IPS-18c (cell line): ENCODE results near the gene CACHD1.
"Not testable (repeated sequence)": the region's sequence is repeated elsewhere in the genome, so short reads cannot be mapped to it uniquely, and the experiment has no call there.

ENCODE experiments used
- H3K4me3 ChIP-seq: 2 replicates; pipeline ENCODE4 v1.7.0; 2013; ENCODE audit warnings: low read depth, mild to moderate bottlenecking, low read length, moderate library complexity; ENCODE audit not compliant: insufficient read depth
- H3K9me3 ChIP-seq: one replicate; pipeline ENCODE4 v1.6.1; 2013; ENCODE audit warnings: mild to moderate bottlenecking, low read length, moderate library complexity; ENCODE audit not compliant: control insufficient read depth, insufficient read depth

CACHD1 gene

GRCh38 chr1:64683419-64683818, 213.5 kb downstream of the CACHD1 start:
- no peaks in the 10 kb centered on the region for H3K9me3 ChIP-seq
- H3K4me3 ChIP-seq = no peak overlapping the region

GRCh38 chr1:64685217-64685616, 215.3 kb downstream of the CACHD1 start:
- Histone ChIP-seq H3K4me3 (no peak overlapping the region), H3K9me3 (no peaks in the 10 kb centered on the region)

- H3K9me3 ChIP-seq = no peaks in the 10 kb centered on the region
These were observed 215.9 kb downstream of the CACHD1 start for GRCh38 chr1:64685765-64686341.

DNA sequence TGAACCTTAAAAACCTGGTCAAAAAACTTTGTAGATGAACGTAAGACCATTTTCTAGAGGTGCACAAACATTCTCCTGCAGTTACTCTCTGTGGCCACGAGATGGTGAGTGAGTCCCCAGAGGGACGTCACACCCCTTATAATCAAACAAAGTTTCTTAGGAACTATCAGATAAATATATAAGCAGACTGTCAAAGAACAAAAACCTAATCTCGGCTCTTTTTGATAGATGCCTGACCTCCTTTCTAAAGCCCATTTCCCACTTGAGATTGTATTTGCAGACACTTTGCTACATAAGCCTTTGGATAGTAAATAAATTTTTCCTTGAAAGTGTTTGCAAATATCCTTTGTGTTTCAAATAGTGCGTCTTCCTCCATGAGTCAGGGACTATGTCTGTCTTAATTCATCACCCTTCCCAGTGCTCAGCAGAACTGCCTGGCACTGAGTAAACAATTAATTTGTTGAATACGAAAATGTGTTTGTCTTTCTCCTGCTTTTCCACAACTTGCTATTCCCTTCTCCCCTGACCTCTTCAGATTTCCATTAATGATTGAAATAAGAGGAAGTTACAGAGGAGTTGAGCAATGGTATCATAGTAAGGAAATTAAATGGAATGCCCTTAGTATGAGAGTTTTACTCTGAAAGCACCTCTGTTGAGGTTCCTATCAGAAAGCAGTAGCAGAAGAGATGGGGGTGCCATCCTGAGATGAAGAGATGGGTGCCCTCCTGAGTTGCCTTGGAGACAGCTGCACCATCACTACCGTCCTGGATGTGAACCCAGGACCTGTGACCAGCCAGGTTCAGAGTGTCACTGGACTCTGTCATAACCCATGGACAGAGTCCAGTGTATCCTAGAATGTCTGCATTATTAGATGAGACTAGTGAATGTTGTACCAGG, 217.1 kb downstream of the CACHD1 start:
- Histone ChIP-seq H3K4me3 (no peak overlapping the region), H3K9me3 (no peaks in the 10 kb centered on the region)

More at GRCh38 chr1:64685765-64686341, 215.9 kb downstream of the CACHD1 start:
- H3K4me3 ChIP-seq = no peak overlapping the region

DNA sequence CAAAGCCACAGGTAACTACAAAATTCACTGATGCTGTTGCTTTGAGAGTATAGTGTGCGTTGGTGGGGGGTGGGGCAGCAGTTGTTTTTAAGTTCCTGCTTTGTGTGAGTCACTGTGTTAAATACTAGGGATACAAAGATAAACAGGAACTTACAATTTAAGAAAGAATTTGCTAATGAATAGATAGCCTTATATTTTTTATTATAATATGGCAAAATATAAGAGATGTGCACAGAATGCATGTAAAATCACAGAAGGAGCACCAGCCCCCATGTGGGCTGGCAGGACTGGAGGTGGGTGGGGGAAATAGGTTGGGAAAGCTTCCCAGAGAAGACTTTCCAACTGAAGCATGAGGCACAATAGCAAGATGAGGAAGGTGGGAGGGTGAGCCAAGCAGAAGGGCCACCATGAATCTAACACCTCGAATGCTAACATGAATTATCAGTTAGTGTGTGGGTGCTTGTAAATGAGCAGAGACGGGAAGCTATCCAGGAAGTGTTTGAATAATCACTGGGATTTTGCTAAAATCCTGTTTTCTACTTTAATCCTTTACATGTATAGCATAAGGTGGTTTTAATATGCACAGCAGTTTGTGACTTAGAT, 217.9 kb downstream of the CACHD1 start:
- H3K4me3 ChIP-seq = no peak overlapping the region
- H3K9me3 ChIP-seq = no peaks in the 10 kb centered on the region

DNA sequence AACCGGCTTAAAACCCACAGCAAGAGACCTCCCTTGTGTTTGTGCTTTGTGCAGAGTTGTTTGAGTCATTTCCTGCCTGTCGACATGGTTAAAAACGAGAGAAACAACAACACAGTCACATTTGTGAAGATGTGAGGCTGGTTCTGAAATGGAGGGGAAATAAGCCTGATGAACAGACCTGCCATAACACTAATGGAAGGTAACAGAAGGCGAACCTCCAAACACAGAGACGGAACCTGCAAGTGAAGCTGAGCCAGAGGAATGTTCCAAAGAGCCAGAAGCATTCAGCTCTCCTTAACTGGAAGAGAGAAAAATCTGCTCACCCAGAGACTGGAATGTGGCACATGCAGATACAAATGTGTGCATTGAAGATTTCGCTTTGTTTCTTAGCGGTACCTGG, 221.7 kb downstream of the CACHD1 start:
- Histone ChIP-seq H3K9me3 (no peaks in the 10 kb centered on the region), H3K4me3 (no peak overlapping the region)

GRCh38 chr1:64692911-64693310, 223.0 kb downstream of the CACHD1 start:
- Histone ChIP-seq H3K9me3 (no peaks in the 10 kb centered on the region), H3K4me3 (no peak overlapping the region)

- H3K4me3 ChIP-seq = no peak overlapping the region
These were observed 223.5 kb downstream of the CACHD1 start for GRCh38 chr1:64693406-64693805.

DNA sequence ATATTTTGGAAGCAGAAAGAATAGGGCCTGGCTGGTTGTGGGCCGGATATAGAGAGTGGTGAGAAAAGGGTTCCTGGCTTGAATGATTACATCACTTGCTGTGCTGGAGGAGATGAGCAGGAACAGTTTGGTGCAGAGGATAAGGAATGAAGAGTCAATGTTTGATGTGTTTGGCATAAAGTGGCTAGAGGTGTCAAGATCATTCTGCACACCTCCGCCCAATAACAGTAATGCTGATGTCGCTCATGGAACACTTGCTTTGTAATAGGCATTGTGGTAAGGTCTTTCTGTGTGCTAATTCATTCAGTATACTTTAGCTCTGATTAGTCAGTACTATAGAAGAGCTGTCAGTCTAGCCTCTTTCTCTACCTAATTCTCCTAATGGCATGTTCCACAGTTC, 226.9 kb downstream of the CACHD1 start:
- H3K4me3 ChIP-seq = no peak overlapping the region

More at GRCh38 chr1:64693406-64693805, 223.5 kb downstream of the CACHD1 start:
- no peaks in the 10 kb centered on the region for H3K9me3 ChIP-seq

GRCh38 chr1:64699327-64699726, 229.4 kb downstream of the CACHD1 start:
- Histone ChIP-seq H3K4me3 (no peak overlapping the region), H3K9me3 (no peaks in the 10 kb centered on the region)

More for the DNA sequence above, 226.9 kb downstream of the CACHD1 start:
- H3K9me3 ChIP-seq = no peaks in the 10 kb centered on the region

DNA sequence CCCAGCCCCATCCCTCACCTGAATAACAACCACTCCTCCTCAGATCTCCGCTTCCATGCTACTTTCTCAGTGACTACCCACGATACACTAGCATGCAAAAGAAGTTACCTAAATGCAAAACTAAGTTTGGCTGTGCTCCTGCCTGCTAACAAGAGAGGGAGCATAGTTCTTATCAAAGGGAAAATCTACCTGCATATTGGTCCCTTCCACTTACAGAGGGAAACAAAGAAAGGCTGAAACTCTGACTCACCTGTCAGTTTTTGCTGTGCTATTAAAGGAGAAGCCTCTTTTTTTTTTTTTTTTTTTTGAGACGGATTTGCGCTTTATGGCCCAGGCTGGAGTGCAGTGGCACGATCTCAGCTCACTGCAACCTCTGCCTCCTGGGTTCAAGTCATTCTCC, 231.1 kb downstream of the CACHD1 start:
- Histone ChIP-seq H3K4me3 (no peak overlapping the region), H3K9me3 (no peaks in the 10 kb centered on the region)

DNA sequence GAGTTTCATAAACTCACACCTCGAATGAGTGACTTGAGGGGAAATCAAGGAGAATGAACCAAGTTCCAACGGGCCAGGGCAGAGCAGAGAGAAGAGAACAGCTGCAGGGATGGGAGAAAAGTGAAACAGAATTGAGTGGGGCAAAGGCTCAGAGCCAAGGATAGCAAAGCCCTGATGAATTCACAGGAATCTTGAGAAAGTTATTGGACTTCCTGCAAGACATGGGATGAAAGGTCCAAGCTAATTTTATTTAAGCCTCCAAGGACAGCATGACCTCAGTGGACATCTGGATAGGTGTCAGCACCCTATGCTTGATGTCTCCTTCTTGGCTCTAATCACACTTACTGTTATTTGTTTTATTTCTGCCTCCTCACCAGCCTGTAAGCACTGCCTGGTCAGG, 232.0 kb downstream of the CACHD1 start:
- Histone ChIP-seq H3K9me3 (no peaks in the 10 kb centered on the region), H3K4me3 (no peak overlapping the region)

GRCh38 chr1:64702670-64703069, 232.7 kb downstream of the CACHD1 start:
- H3K4me3 ChIP-seq, H3K9me3 ChIP-seq: not testable (repeated sequence)

DNA sequence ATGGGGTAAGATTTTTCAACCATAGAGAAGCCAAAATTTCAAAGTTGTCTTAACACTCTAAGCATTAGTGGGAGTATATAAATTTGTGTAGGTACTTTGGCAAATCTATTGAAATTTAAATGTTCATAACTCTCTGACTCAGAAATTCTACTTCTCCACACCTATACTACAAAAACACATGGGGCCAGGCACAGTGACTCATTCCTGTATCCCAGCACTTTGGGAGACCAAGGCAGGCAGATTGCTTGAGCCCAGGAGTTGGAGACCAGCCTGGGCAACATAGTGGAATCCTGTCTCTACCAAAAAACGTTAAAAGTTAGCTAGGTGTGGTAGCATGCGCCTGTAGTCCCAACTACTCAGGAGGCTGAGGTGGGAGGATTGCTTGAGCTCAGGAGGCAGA, 233.7 kb downstream of the CACHD1 start:
- Histone ChIP-seq H3K9me3 (no peaks in the 10 kb centered on the region), H3K4me3 (no peak overlapping the region)

GRCh38 chr1:64705591-64705990, 235.7 kb downstream of the CACHD1 start:
- Histone ChIP-seq H3K9me3 (no peaks in the 10 kb centered on the region), H3K4me3 (no peak overlapping the region)

GRCh38 chr1:64711266-64711665, 241.3 kb downstream of the CACHD1 start:
- H3K9me3 ChIP-seq = no peaks in the 10 kb centered on the region
- no peak overlapping the region for H3K4me3 ChIP-seq

DNA sequence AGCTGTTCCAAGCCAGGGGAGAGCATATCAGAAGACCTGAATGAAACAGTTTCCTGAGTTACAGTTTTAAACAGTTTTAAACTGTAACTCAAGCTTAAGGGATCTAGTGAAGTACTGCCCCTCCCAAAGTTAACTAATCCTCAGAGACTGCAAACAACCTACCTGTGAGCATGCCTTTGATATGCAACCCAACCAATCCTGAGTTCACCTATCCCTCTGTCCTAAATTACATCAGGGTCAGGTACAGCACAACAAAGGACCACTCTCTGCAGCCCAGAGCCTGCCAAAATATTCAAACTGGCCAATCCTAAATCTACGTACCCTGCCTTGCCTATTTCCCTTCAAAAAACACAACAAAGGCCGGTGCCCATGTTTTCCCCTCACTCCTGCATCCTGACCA, 242.1 kb downstream of the CACHD1 start:
- no peak overlapping the region for H3K4me3 ChIP-seq

GRCh38 chr1:64715186-64715585, 245.3 kb downstream of the CACHD1 start:
- Histone ChIP-seq H3K9me3 (no peaks in the 10 kb centered on the region), H3K4me3 (no peak overlapping the region)

More for the DNA sequence above, 242.1 kb downstream of the CACHD1 start:
- no peaks in the 10 kb centered on the region for H3K9me3 ChIP-seq
